ENCODE measurements around the gene CUL4A.

The CUL4A gene

DNA sequence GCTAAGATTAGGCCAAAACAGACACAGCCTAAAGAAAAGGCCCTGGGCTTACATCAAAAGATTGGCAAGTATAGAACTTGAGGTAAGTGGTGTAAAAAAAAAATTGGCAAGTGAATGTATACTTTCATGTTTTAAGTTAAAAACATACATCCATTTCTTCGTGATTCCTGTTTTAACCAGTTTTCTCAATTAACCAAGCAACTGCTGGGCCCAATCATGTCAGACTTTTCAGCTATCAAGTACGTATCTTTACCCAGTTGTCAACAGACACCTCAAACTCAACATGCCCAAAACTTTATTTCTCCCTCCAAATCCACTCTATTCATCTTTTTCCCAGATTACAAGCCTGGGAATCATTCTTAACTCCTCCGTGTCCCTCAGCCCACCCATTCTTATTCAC is 2.0 kb upstream of the CUL4A start:
- DNase-seq (ENCODE audit: low spot score): no peak
- in situ Hi-C loops (cut with MboI; ENCODE audit: low pct_unique_long_range_greater_than_20kb, low sequenced_read_pairs, unreplicated experiment): no loop called here
- TF ChIP-seq CTCF (IDR thresholded peaks at IDR 0.05; ENCODE audit: extremely low read depth, insufficient read depth, missing control alignments): no peak

DNA sequence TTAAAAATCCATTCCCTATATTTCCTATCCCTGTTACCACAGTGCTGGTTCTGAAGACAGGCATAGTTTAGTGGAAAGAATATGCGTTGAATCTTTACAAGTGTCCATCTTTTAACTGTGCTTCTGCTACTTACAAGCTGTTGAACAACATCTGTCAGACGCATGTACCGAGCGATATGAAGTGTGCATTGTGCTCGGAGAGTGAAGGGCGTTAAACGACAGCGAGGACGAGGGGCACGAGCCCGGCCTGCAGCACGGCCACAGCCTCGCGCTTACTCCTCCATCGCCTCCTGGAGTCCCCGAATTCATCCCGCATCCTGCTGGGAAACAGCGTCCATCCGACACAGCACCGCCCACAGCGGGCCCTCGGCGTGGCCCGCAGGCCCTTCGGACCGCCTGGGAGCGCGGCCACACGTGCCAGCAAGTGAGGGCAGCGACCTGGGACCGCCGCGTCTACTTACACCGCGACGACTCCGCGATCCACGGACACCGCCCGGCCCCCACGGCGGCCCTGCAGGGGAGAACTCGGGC is 1.5 kb upstream of the CUL4A start:
- no peak for TF ChIP-seq CTCF (IDR thresholded peaks at IDR 0.05; ENCODE audit: extremely low read depth, insufficient read depth, missing control alignments)
- DNase-seq (ENCODE audit: low spot score): no peak
- in situ Hi-C loops (cut with MboI; ENCODE audit: low pct_unique_long_range_greater_than_20kb, low sequenced_read_pairs, unreplicated experiment): no loop called here

DNA sequence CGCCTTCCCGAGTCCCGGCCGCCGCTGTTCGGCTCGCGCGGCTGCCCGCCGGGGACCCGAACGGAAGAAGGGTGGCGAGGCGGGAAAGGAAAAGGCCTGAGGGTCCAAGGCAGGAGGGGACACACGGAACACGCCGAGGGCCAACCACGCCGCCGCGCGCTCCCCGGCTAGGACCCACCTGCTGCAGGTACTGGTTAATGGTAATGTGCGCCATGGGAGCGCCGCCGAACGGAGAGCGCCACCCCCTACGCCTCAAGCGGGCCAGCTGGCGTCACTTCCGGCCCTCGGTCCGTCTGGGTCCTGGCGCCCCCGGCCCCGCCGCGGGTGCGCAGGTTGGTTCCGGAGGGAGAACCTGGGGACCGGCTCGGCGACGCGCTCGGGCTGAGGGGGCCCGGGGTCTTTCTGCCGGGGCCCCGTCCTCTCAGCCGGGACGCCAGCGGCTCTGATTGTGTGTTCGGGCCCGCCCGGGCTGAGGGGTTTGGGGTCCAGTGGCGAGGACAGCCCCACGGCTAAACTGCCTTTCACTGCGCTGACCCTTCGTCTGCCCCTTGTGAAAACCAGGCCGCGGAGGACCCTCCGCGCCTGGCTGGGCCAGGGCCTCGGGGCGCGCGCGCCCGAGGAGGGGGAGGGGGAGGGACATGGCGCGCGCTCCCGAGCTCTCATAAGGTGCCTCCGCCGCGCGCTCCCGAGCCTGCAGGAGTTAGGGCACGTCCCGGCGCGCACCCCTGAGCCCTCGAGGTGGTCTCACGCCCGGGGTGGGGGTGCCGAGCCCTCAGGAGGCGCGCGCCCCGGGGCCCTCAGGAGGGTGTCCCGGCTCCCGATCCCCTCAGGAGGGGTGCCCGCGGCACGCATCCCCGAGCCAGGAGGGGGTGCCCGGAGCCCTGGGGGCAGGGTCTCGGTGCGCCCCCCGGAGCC is 735 bp upstream of the CUL4A start, which contains the start of gene PCID2:
TSS of gene PCID2 (minus strand) at position 249 of the 915 bp plus-strand sequence. CDS start at position 214, 35 bp downstream.
- TF ChIP-seq CTCF (IDR thresholded peaks at IDR 0.05; ENCODE audit: extremely low read depth, insufficient read depth, missing control alignments): no peak
- peak; percentile 95 for DNase-seq (ENCODE audit: low spot score)
- in situ Hi-C loops (cut with MboI; ENCODE audit: low pct_unique_long_range_greater_than_20kb, low sequenced_read_pairs, unreplicated experiment): no loop called here

- peak; percentile 75 for DNase-seq (ENCODE audit: low spot score)
- peak; percentile 21 for TF ChIP-seq CTCF (IDR thresholded peaks at IDR 0.05; ENCODE audit: extremely low read depth, insufficient read depth, missing control alignments)
- in situ Hi-C loops (cut with MboI; ENCODE audit: low pct_unique_long_range_greater_than_20kb, low sequenced_read_pairs, unreplicated experiment): no loop called here
Measured at GRCh38 chr13:113209759-113210421, 477 bp downstream of the CUL4A start.

DNA sequence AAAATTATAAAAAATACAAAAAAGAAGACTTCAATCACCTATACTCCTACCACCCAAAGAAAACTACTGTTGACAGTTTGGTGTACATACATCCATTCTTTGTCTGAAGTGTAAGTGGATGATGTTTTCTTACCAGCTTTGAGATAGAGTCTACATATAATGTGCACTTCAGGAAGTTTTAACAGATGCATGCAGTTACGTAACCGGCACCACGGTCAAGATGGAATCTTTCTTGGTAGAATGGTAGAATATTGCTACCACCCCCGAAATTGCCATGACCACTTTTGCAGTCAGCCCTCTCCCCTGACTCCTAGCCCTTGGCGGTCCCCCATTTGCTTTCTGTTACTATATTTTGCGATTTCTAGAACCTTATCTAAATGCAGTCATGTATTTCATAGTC is 1.4 kb downstream of the CUL4A start:
- no peak for TF ChIP-seq CTCF (IDR thresholded peaks at IDR 0.05; ENCODE audit: extremely low read depth, insufficient read depth, missing control alignments)
- DNase-seq (ENCODE audit: low spot score): no peak
- in situ Hi-C loops (cut with MboI; ENCODE audit: low pct_unique_long_range_greater_than_20kb, low sequenced_read_pairs, unreplicated experiment): no loop called here

DNA sequence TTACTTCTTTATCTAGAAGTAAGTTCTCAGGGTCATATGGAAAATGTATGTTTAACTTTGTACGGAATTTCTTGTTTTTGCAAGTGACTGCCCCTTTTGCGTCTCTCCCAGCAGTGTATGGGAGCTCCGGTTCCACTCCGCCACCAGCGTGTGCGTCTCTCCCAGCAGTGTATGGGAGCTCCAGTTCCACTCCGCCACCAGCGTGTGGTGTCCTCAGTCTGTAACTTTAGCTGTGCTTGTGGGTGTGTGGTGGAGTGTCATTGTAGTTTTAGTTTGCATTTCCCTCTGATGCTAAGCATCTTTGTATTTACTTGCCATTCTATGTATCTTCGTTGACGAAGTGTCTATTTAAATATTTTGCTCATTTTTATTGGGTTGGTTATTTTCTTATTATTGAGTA is 2.4 kb downstream of the CUL4A start:
- in situ Hi-C loops (cut with MboI; ENCODE audit: low pct_unique_long_range_greater_than_20kb, low sequenced_read_pairs, unreplicated experiment): no loop called here
- no peak for DNase-seq (ENCODE audit: low spot score)
- TF ChIP-seq CTCF (IDR thresholded peaks at IDR 0.05; ENCODE audit: extremely low read depth, insufficient read depth, missing control alignments): no peak
